ENCODE measurements around the gene LITAF.
"Not testable (repeated sequence)": the region's sequence is repeated elsewhere in the genome, so short reads cannot be mapped to it uniquely, and the experiment has no call there.

Gene LITAF

GRCh38 chr16:11609474-11610120 is 22.9 kb upstream of the LITAF start:
- TF ChIP-seq CTCF (IDR thresholded peaks at IDR 0.05; ENCODE audit: insufficient read depth, low read depth, low read length, missing control alignments) = no peak
- peak; percentile 40 for DNase-seq (ENCODE audit: low read depth)
- H3K4me3 ChIP-seq (ENCODE audit: low read length) = no peak overlapping the region

GRCh38 chr16:11605891-11606290 is 19.2 kb upstream of the LITAF start:
- TF ChIP-seq CTCF (IDR thresholded peaks at IDR 0.05; ENCODE audit: insufficient read depth, low read depth, low read length, missing control alignments) = no peak
- DNase-seq (ENCODE audit: low read depth) = no peak
- H3K4me3 ChIP-seq (ENCODE audit: low read length) = no peak overlapping the region

- no peak overlapping the region for H3K4me3 ChIP-seq (ENCODE audit: low read length)
- DNase-seq (ENCODE audit: low read depth) = no peak
- TF ChIP-seq CTCF (IDR thresholded peaks at IDR 0.05; ENCODE audit: insufficient read depth, low read depth, low read length, missing control alignments) = no peak
Observed at GRCh38 chr16:11605564-11605886, 18.8 kb upstream of the LITAF start.

GRCh38 chr16:11604783-11605563 is 18.3 kb upstream of the LITAF start:
- no peak for DNase-seq (ENCODE audit: low read depth)
- no peak for TF ChIP-seq CTCF (IDR thresholded peaks at IDR 0.05; ENCODE audit: insufficient read depth, low read depth, low read length, missing control alignments)
- no peak overlapping the region for H3K4me3 ChIP-seq (ENCODE audit: low read length)

GRCh38 chr16:11604296-11604695 is 17.6 kb upstream of the LITAF start:
- not testable (repeated sequence) for H3K4me3 ChIP-seq (ENCODE audit: low read length); DNase-seq (ENCODE audit: low read depth)

- no peak for DNase-seq (ENCODE audit: low read depth)
- H3K4me3 ChIP-seq (ENCODE audit: low read length) = no peak overlapping the region
- no peak for TF ChIP-seq CTCF (IDR thresholded peaks at IDR 0.05; ENCODE audit: insufficient read depth, low read depth, low read length, missing control alignments)
Observed at GRCh38 chr16:11603331-11603750, 16.6 kb upstream of the LITAF start.

- DNase-seq (ENCODE audit: low read depth) = no peak
- no peak overlapping the region for H3K4me3 ChIP-seq (ENCODE audit: low read length)
- no peak for TF ChIP-seq CTCF (IDR thresholded peaks at IDR 0.05; ENCODE audit: insufficient read depth, low read depth, low read length, missing control alignments)
Observed at GRCh38 chr16:11602321-11602720, 15.6 kb upstream of the LITAF start.
